ENCODE data around the gene ARL2BP. TPM values are rescaled to one million over a fixed set of nuclear protein-coding genes. Genes with fewer than 3 reads are reported as not detected.
A peak's percentile ranks its signal among the peaks of the same experiment; 100 is the strongest.

Gene ARL2BP
- total and polyA plus RNA-seq, 9 of the 15 experiments (the other 6 are each of a cell fraction or from before 2014, with no cell fraction given): 16.7 to 41.8 (median 27.2) TPM

DNA sequence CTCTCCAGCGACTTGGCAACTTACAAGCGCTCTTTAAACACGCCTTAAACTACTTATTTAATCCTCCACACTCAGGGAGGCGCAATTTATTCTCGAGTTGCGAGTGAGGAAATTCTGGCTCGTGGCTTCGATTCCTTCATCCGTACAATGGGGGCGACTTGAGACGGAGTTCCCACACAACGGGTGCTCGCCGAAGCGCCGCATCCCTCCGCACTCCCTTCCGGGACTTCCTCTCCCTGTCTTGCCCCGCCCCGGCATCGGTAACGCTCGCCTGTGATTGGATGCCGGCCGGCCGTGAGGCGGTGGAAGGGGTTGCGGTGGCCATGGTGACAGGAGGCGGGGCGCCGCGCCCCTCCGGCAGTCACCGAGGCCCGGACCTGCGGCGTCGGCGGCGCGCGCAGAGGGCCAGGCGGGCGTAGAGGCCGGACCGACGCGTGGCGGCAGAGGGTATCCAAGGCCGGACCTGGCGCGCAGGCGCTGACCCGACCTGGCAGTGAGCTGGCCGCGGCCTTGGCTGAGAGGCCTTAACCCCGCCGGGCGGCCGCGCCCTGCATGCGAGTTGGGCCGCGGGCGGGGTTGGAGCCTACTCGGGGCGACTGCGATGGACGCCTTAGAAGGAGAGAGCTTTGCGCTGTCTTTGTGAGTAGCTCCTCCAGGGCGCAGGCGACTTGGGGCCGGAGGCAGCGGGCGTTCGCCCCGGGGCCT lies at the start of gene ARL2BP (continued):
- TF ChIP-seq, protein P1, sequence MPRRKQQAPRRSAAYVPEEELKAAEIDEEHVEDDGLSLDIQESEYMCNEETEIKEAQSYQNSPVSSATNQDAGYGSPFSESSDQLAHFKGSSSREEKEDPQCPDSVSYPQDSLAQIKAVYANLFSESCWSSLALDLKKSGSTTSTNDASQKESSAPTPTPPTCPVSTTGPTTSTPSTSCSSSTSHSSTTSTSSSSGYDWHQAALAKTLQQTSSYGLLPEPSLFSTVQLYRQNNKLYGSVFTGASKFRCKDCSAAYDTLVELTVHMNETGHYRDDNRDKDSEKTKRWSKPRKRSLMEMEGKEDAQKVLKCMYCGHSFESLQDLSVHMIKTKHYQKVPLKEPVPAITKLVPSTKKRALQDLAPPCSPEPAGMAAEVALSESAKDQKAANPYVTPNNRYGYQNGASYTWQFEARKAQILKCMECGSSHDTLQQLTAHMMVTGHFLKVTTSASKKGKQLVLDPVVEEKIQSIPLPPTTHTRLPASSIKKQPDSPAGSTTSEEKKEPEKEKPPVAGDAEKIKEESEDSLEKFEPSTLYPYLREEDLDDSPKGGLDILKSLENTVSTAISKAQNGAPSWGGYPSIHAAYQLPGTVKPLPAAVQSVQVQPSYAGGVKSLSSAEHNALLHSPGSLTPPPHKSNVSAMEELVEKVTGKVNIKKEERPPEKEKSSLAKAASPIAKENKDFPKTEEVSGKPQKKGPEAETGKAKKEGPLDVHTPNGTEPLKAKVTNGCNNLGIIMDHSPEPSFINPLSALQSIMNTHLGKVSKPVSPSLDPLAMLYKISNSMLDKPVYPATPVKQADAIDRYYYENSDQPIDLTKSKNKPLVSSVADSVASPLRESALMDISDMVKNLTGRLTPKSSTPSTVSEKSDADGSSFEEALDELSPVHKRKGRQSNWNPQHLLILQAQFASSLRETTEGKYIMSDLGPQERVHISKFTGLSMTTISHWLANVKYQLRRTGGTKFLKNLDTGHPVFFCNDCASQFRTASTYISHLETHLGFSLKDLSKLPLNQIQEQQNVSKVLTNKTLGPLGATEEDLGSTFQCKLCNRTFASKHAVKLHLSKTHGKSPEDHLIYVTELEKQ (CRISPR knock-in tag; IDR thresholded peaks at IDR 0.05): no peak
- no peak for TF ChIP-seq IFI16 (CRISPR knock-in tag; IDR thresholded peaks at IDR 0.05)
- no peak for TF ChIP-seq CAMTA2 (CRISPR knock-in tag; conservative IDR thresholded peaks at IDR 0.05)
- TF ChIP-seq, protein P2, sequence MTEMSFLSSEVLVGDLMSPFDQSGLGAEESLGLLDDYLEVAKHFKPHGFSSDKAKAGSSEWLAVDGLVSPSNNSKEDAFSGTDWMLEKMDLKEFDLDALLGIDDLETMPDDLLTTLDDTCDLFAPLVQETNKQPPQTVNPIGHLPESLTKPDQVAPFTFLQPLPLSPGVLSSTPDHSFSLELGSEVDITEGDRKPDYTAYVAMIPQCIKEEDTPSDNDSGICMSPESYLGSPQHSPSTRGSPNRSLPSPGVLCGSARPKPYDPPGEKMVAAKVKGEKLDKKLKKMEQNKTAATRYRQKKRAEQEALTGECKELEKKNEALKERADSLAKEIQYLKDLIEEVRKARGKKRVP (CRISPR knock-in tag; IDR thresholded peaks at IDR 0.05): no peak
- TF ChIP-seq ZNF224 (CRISPR knock-in tag; IDR thresholded peaks at IDR 0.05): no peak
- TF ChIP-seq GABPB1 (CRISPR knock-in tag; IDR thresholded peaks at IDR 0.05): peak; percentile 89
- TF ChIP-seq, protein P3, sequence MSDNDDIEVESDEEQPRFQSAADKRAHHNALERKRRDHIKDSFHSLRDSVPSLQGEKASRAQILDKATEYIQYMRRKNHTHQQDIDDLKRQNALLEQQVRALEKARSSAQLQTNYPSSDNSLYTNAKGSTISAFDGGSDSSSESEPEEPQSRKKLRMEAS (CRISPR knock-in tag; IDR thresholded peaks at IDR 0.05): peak; percentile 64; the same call in 1 of the 2 replicates
- TF ChIP-seq, protein P4, sequence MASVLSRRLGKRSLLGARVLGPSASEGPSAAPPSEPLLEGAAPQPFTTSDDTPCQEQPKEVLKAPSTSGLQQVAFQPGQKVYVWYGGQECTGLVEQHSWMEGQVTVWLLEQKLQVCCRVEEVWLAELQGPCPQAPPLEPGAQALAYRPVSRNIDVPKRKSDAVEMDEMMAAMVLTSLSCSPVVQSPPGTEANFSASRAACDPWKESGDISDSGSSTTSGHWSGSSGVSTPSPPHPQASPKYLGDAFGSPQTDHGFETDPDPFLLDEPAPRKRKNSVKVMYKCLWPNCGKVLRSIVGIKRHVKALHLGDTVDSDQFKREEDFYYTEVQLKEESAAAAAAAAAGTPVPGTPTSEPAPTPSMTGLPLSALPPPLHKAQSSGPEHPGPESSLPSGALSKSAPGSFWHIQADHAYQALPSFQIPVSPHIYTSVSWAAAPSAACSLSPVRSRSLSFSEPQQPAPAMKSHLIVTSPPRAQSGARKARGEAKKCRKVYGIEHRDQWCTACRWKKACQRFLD (CRISPR knock-in tag; IDR thresholded peaks at IDR 0.05): no peak
- TF ChIP-seq EGR1 (conservative IDR thresholded peaks at IDR 0.05): 0 out of 2 replicates have a peak, but pooled peaks have one; percentile 12
- no peak for TF ChIP-seq ZKSCAN8 (CRISPR knock-in tag; IDR thresholded peaks at IDR 0.05)
- TF ChIP-seq POLR3A (IDR thresholded peaks at IDR 0.05; ENCODE audit: borderline replicate concordance, extremely low read depth, insufficient read depth, insufficient read length): no peak
- TF ChIP-seq CBX8 (IDR thresholded peaks at IDR 0.05; ENCODE audit: borderline replicate concordance, extremely low read depth, low read depth, low read length, poor library complexity, severe bottlenecking): no peak
- TF ChIP-seq ZNF584 (CRISPR knock-in tag; IDR thresholded peaks at IDR 0.05; ENCODE audit: low read depth): no peak
- TF ChIP-seq, protein P5, sequence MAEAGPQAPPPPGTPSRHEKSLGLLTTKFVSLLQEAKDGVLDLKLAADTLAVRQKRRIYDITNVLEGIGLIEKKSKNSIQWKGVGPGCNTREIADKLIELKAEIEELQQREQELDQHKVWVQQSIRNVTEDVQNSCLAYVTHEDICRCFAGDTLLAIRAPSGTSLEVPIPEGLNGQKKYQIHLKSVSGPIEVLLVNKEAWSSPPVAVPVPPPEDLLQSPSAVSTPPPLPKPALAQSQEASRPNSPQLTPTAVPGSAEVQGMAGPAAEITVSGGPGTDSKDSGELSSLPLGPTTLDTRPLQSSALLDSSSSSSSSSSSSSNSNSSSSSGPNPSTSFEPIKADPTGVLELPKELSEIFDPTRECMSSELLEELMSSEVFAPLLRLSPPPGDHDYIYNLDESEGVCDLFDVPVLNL (CRISPR knock-in tag; IDR thresholded peaks at IDR 0.05; ENCODE audit: low read depth): no peak
- TF ChIP-seq ZBED1 (IDR thresholded peaks at IDR 0.05): no peak
- TF ChIP-seq BRF1 (IDR thresholded peaks at IDR 0.05; ENCODE audit: borderline replicate concordance, extremely low read depth, insufficient read length): no peak
- TF ChIP-seq RBFOX2 (IDR thresholded peaks at IDR 0.05; ENCODE audit: low read depth, low read length): peak; percentile 95

Measured in K562 (cell line).